ENCODE results near the gene STIL.
"Not testable (repeated sequence)": the region's sequence is repeated elsewhere in the genome, so short reads cannot be mapped to it uniquely, and the experiment has no call there.

Gene STIL

DNA sequence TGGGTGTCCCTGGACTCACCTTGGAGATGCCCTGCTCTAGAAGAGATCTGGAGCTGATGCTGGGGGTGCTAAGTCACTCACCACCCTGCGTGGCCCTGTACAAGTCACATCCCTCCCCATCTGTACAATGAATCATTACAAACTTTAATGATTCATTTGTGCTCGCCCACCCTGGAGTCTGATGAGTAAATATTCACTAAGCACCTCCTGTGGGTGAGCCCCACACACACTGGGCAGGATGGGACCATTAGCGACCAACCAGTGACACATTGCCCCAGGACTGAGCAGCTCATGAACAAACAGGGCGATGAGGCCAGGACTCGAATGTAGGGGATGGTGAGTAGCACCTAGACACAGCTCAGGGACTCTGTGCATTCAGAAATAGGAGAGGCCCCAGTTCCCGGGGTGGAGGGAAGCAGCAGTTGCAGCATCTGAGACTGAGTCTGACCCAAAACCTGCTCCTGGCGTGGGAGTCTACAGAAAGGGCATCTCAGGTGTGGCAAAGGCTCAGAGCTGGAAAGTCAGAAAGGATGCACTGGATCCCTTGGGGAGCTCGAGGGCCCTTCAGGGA is 106.1 kb downstream of the STIL start:
- Histone ChIP-seq H3K4me3 (replicated peaks; ENCODE audit: insufficient read depth, low read length) (no peak overlapping the region), H3K27ac (replicated peaks) (no peak overlapping the region), H3K27me3 (ENCODE audit: insufficient read depth, poor library complexity, severe bottlenecking) (peaks cover 6% of the 10 kb centered on the region)
- DNase-seq (ENCODE audit: low read depth in 1 of 2, low spot score in 1 of 2), result no peak
- no peak for TF ChIP-seq SPI1 (IDR thresholded peaks at IDR 0.05; ENCODE audit: borderline replicate concordance, low read depth)
- TF ChIP-seq, protein P1, sequence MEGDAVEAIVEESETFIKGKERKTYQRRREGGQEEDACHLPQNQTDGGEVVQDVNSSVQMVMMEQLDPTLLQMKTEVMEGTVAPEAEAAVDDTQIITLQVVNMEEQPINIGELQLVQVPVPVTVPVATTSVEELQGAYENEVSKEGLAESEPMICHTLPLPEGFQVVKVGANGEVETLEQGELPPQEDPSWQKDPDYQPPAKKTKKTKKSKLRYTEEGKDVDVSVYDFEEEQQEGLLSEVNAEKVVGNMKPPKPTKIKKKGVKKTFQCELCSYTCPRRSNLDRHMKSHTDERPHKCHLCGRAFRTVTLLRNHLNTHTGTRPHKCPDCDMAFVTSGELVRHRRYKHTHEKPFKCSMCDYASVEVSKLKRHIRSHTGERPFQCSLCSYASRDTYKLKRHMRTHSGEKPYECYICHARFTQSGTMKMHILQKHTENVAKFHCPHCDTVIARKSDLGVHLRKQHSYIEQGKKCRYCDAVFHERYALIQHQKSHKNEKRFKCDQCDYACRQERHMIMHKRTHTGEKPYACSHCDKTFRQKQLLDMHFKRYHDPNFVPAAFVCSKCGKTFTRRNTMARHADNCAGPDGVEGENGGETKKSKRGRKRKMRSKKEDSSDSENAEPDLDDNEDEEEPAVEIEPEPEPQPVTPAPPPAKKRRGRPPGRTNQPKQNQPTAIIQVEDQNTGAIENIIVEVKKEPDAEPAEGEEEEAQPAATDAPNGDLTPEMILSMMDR (IDR thresholded peaks at IDR 0.05; ENCODE audit: insufficient read depth, low read length), result no peak
- TF ChIP-seq, protein P2, sequence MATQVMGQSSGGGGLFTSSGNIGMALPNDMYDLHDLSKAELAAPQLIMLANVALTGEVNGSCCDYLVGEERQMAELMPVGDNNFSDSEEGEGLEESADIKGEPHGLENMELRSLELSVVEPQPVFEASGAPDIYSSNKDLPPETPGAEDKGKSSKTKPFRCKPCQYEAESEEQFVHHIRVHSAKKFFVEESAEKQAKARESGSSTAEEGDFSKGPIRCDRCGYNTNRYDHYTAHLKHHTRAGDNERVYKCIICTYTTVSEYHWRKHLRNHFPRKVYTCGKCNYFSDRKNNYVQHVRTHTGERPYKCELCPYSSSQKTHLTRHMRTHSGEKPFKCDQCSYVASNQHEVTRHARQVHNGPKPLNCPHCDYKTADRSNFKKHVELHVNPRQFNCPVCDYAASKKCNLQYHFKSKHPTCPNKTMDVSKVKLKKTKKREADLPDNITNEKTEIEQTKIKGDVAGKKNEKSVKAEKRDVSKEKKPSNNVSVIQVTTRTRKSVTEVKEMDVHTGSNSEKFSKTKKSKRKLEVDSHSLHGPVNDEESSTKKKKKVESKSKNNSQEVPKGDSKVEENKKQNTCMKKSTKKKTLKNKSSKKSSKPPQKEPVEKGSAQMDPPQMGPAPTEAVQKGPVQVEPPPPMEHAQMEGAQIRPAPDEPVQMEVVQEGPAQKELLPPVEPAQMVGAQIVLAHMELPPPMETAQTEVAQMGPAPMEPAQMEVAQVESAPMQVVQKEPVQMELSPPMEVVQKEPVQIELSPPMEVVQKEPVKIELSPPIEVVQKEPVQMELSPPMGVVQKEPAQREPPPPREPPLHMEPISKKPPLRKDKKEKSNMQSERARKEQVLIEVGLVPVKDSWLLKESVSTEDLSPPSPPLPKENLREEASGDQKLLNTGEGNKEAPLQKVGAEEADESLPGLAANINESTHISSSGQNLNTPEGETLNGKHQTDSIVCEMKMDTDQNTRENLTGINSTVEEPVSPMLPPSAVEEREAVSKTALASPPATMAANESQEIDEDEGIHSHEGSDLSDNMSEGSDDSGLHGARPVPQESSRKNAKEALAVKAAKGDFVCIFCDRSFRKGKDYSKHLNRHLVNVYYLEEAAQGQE (IDR thresholded peaks at IDR 0.05; ENCODE audit: insufficient replicate concordance, low read depth), result no peak
- TF ChIP-seq GABPA (IDR thresholded peaks at IDR 0.05; ENCODE audit: low read depth), result no peak
- no peak for TF ChIP-seq POLR2AphosphoS5 (IDR thresholded peaks at IDR 0.05; ENCODE audit: low read depth)

DNA sequence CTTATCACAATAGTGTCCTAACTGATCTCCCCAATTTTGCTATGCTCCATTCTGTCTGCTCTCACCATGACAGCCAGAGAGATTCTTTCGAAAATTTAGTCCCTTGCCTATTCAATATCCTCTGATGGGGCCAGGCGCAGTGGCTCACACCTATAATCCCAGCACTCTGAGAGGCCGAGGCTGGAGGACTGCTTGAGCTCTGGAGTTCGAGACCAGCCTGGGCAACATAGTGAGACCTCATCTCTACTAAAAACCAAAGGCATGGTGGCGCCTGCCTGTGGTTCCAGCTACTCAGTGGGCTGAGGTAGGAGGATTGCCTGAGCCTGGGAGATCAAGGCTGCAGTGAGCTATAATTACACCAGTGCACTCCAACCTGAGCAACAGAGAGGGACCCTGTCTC is 108.0 kb downstream of the STIL start:
- Histone ChIP-seq H3K27me3 (ENCODE audit: insufficient read depth, poor library complexity, severe bottlenecking) (peaks cover 13% of the 10 kb centered on the region), H3K27ac (replicated peaks) (no peak overlapping the region), H3K4me3 (replicated peaks; ENCODE audit: insufficient read depth, low read length) (no peak overlapping the region)
- TF ChIP-seq, protein P2 (IDR thresholded peaks at IDR 0.05; ENCODE audit: insufficient replicate concordance, low read depth), result no peak
- TF ChIP-seq SPI1 (IDR thresholded peaks at IDR 0.05; ENCODE audit: borderline replicate concordance, low read depth) (no peak), GABPA (IDR thresholded peaks at IDR 0.05; ENCODE audit: low read depth) (no peak), POLR2AphosphoS5 (IDR thresholded peaks at IDR 0.05; ENCODE audit: low read depth) (no peak)
- TF ChIP-seq, protein P1 (IDR thresholded peaks at IDR 0.05; ENCODE audit: insufficient read depth, low read length), result no peak
- no peak for DNase-seq (ENCODE audit: low read depth in 1 of 2, low spot score in 1 of 2)

DNA sequence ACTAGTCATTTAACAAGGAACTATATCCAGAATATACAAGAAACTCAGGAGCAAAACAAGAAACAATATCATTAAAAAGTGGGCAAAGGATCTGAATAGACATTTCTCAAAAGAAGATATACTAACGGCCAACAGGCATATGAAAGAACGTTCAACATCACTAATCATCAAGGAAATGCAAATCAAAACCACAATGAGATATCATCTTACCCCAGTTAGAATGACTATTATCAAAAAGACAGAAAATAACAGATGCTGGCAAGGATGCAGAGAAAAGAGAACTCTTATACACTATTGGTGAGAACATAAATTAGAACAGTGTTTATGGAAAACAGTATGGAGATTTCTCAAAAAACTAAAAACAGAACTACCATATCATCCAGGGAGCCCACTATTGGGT is 110.4 kb downstream of the STIL start:
- H3K27me3 ChIP-seq (ENCODE audit: insufficient read depth, poor library complexity, severe bottlenecking), result peaks cover 17% of the 10 kb centered on the region
- H3K27ac ChIP-seq (replicated peaks); DNase-seq (ENCODE audit: low read depth in 1 of 2, low spot score in 1 of 2); H3K4me3 ChIP-seq (replicated peaks; ENCODE audit: insufficient read depth, low read length): not testable (repeated sequence)

DNA sequence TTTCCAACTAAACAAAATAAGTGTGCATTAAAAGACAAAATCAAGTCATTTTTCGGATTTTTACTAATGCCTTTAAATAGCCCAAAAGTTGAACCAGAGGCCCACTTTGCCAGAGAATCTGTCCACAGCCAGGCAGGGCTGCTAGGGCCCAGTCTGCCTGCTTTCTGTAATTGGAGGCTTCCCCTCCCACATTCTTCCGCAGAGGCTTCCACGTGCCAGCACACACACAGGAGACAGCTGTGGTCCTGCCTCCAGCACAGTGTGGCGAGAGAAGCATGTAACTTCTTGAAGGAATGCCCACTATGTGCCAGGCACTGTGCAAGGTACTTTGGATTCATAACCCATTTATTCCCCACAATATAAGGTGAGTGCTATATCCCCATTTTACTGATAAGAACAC is 112.8 kb downstream of the STIL start:
- DNase-seq (ENCODE audit: low read depth in 1 of 2, low spot score in 1 of 2), result no peak
- no peak overlapping the region for H3K4me3 ChIP-seq (replicated peaks; ENCODE audit: insufficient read depth, low read length)
- TF ChIP-seq, protein P2 (IDR thresholded peaks at IDR 0.05; ENCODE audit: insufficient replicate concordance, low read depth), result no peak
- TF ChIP-seq, protein P1 (IDR thresholded peaks at IDR 0.05; ENCODE audit: insufficient read depth, low read length), result no peak
- no peak for TF ChIP-seq POLR2AphosphoS5 (IDR thresholded peaks at IDR 0.05; ENCODE audit: low read depth)
- TF ChIP-seq GABPA (IDR thresholded peaks at IDR 0.05; ENCODE audit: low read depth), result no peak
- TF ChIP-seq SPI1 (IDR thresholded peaks at IDR 0.05; ENCODE audit: borderline replicate concordance, low read depth), result no peak
- H3K27me3 ChIP-seq (ENCODE audit: insufficient read depth, poor library complexity, severe bottlenecking), result peaks cover 17% of the 10 kb centered on the region
- H3K27ac ChIP-seq (replicated peaks), result no peak overlapping the region
